Cardiac muscle cell (in vitro differentiated cells and primary cell): ENCODE data around the gene AFAP1L1. TPM values are rescaled to one million over a fixed set of nuclear protein-coding genes. Genes with fewer than 3 reads are reported as not detected.
A peak's percentile ranks its signal among the peaks of the same experiment; 100 is the strongest.
"Not testable (repeated sequence)": the region's sequence is repeated elsewhere in the genome, so short reads cannot be mapped to it uniquely, and the experiment has no call there.

Source experiments
- DNase-seq, 2 donors: peaks; one replicate each; pipeline versions ENCODE4 v3.0.0 to v3.0.0-alpha.2; 2010 to 2017; ENCODE audit warnings: low read depth in 1 of 2, low spot score in 1 of 2
- H3K27ac ChIP-seq: fragments of 200-600 bp; sonication (generic); 2 replicates; pipeline ENCODE4 v1.5.1; 2016
- H3K27me3 ChIP-seq: fragments of 200-600 bp; sonication (generic); 2 replicates; pipeline ENCODE4 v1.6.0; 2016; ENCODE audit warnings: control low read depth
- H3K36me3 ChIP-seq: fragments of 200-600 bp; sonication (generic); 2 replicates; pipeline ENCODE4 v1.5.1; 2016; ENCODE audit warnings: control low read depth
- H3K4me1 ChIP-seq: fragments of 200-600 bp; sonication (generic); 2 replicates; pipeline ENCODE4 v1.8.1; 2017; ENCODE audit warnings: low read depth, mild to moderate bottlenecking, mixed run types
- H3K4me3 ChIP-seq: fragments of 200-600 bp; sonication (generic); 2 replicates; pipeline ENCODE4 v1.5.1; 2016; ENCODE audit warnings: mild to moderate bottlenecking
- H3K9me3 ChIP-seq: fragments of 200-600 bp; sonication (generic); 2 replicates; pipeline ENCODE4 v1.5.1; 2017; ENCODE audit warnings: low read depth, mild to moderate bottlenecking, control low read depth
- CTCF ChIP-seq: IDR thresholded peaks from 2 replicates; pipeline ENCODE4 v1.5.1; 2012; ENCODE audit warnings: low read depth, mild to moderate bottlenecking, low read length
- polyA plus RNA-seq: library from polyadenylated mRNA; unstranded; fragments of >200 nt; fragmentation: Nextera tagmentation; extraction: Ambion mirVana; gene quantifications from 2 replicates; pipeline ENCODE4 v1.2.1, GENCODE V29; 2016
- total RNA-seq: library from RNA; depleted of rRNA; stranded (reverse); fragments of >200 nt; gene quantifications from 2 replicates; pipeline ENCODE4 v1.2.3, GENCODE V29; 2016

Gene AFAP1L1
- total and polyA plus RNA-seq, 2 experiments from 2014 or later = 24.0 to 39.3 TPM

GRCh38 chr5:149267241-149267973 lies 4.3 kb upstream of the AFAP1L1 start:
- Histone ChIP-seq H3K27ac (no peak overlapping the region), H3K4me3 (no peak overlapping the region), H3K36me3 (no peaks in the 10 kb centered on the region), H3K9me3 (no peaks in the 10 kb centered on the region), H3K4me1 (no peaks in the 10 kb centered on the region), H3K27me3 (peaks cover 35% of the 10 kb centered on the region)
- no peak for TF ChIP-seq CTCF
- DNase-seq = no peak

GRCh38 chr5:149268928-149269557 lies 2.6 kb upstream of the AFAP1L1 start:
- peaks cover 19% of the 10 kb centered on the region for H3K27me3 ChIP-seq
- peaks cover 14% of the 10 kb centered on the region for H3K4me1 ChIP-seq
- TF ChIP-seq CTCF = peak; percentile 64
- H3K36me3 ChIP-seq = no peaks in the 10 kb centered on the region
- DNase-seq = peak; percentile 67 to 71
- no peaks in the 10 kb centered on the region for H3K9me3 ChIP-seq
- no peak overlapping the region for H3K27ac ChIP-seq
- H3K4me3 ChIP-seq = no peak overlapping the region

- no peak for TF ChIP-seq CTCF
- Histone ChIP-seq H3K27me3 (peaks cover 11% of the 10 kb centered on the region), H3K9me3 (no peaks in the 10 kb centered on the region), H3K4me3 (peak overlapping the region; percentile 63), H3K27ac (no peak overlapping the region), H3K4me1 (peaks cover 17% of the 10 kb centered on the region), H3K36me3 (no peaks in the 10 kb centered on the region)
- no peak for DNase-seq
Observed at GRCh38 chr5:149271195-149271715, 404 bp upstream of the AFAP1L1 start.

- H3K36me3 ChIP-seq, H3K27ac ChIP-seq, H3K9me3 ChIP-seq, DNase-seq: not testable (repeated sequence)
- H3K4me1 ChIP-seq = peaks cover 17% of the 10 kb centered on the region
- H3K27me3 ChIP-seq = peaks cover 11% of the 10 kb centered on the region
- H3K4me3 ChIP-seq = peak overlapping the region; percentile 63
Observed at GRCh38 chr5:149272781-149273180, 1.1 kb downstream of the AFAP1L1 start.

- DNase-seq = no peak
- TF ChIP-seq CTCF = no peak
Observed at GRCh38 chr5:149273237-149273636, 1.6 kb downstream of the AFAP1L1 start.

GRCh38 chr5:149273950-149274349 lies 2.3 kb downstream of the AFAP1L1 start:
- H3K27ac ChIP-seq = peak overlapping the region; percentile 3
- H3K4me1 ChIP-seq = peaks cover 17% of the 10 kb centered on the region
- H3K4me3 ChIP-seq = no peak overlapping the region
- peak in 1 of 2 donors; percentile 24 for DNase-seq
- TF ChIP-seq CTCF = no peak
- H3K36me3 ChIP-seq = no peaks in the 10 kb centered on the region
- peaks cover 11% of the 10 kb centered on the region for H3K27me3 ChIP-seq
- no peaks in the 10 kb centered on the region for H3K9me3 ChIP-seq

More at GRCh38 chr5:149273237-149273636, 1.6 kb downstream of the AFAP1L1 start:
- Histone ChIP-seq H3K27me3 (peaks cover 11% of the 10 kb centered on the region), H3K27ac (peak overlapping the region; percentile 3), H3K9me3 (no peaks in the 10 kb centered on the region), H3K4me3 (no peak overlapping the region), H3K4me1 (peaks cover 17% of the 10 kb centered on the region), H3K36me3 (no peaks in the 10 kb centered on the region)
